GM19035 (cell line): ENCODE results near the gene GLRA1.
"Not testable (repeated sequence)": the region's sequence is repeated elsewhere in the genome, so short reads cannot be mapped to it uniquely, and the experiment has no call there.

Experiments
- ATAC-seq: cut with Tn5 transposase; IDR thresholded peaks from one replicate; pipeline ENCODE4 v1.9.1; 2021; ENCODE audit not compliant: unreplicated experiment

The GLRA1 gene

DNA sequence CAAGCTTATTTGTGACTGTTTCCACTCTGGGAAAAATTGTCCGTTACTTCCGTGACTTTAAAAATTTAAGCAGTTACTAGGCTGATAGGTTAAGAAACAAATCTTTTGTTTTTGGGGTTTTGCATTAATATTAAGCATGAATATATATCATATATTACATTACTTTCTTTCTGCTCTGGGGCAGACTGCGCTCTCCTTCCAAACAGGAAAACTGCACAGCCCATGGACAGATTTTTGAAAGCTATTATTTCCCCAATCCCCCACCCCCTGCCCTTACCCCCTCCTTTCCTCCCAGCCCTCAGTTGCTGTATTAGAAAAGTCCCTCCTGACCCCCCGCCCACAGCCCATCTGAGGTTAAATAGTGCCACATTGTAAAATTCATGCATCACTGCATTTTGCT is 102.5 kb downstream of the GLRA1 start:
- no peak for ATAC-seq

DNA sequence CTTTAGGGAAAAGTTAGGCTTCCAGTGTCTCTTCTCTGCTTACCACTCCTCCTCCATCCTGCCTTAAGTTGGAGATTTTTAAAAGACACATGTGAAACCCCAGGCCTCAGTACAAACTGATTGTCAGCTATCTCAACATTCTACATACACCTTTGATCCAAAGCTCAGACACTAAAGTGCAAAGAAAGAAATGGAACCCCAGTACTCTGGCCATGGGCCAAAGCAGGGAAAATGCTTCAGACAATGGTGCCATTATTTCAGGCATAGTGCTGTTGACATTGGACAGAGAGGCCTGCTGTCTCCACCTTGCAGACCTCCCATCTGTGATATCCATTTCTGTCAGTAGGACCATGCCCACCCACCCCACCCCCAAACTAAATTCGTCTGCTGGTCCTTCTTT is 103.7 kb downstream of the GLRA1 start:
- ATAC-seq, result no peak

DNA sequence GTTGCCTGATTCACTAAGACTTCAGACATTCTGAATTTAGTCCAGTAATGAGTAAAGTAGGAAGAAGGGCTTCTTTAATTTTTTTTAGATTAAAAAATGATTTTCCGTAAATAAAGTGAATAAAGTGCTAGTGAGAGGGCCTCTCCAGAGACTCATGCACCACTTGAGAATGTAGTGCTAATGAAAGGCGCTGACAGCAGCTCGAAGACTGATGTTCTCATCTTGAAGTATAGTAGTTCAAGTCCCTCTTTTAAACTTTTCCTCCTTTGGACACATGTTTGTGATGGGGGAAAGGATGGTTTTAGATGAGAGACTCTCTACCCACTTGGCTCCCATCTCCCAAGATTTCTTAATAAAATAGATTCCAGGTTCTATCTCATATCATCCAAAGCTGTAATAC is 104.4 kb downstream of the GLRA1 start:
- ATAC-seq, result no peak

DNA sequence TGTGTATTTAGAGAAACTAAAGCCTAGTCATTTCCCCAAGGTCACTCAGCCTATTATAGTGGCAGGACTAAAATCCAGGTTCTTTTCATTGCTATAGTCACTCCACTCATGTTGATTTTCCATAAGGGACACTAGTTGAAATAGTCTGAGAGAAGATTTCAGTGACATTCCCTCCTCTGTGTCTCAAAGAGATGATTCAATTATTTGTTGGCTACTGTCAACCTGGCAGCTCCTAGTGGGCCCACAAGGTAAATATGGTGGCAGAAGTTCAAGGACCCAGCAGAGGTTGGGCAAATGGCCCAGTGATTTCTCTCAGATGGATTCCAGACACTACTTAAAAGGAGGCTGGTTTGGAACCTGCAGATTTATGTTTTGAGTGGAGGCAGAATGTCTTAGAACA is 104.8 kb downstream of the GLRA1 start:
- ATAC-seq, result no peak

DNA sequence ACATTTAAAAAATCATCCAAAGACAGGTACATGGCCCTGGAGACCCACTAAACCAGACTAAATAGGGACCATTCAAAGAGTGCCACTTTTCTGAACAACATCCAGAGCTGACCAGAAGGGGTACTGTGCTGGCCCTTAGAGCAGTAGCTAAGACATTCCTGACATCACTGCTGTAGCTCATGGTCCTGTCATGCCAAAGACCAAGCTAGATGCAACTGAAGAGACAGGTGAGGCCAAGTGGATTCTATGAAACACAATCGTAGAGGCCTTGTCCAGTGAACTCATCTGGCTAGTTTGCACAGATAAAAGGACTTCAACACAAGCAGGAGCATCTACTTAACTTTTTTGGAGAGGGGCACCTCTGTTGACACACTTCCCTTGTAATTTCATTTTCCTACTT is 109.6 kb downstream of the GLRA1 start:
- no peak for ATAC-seq

DNA sequence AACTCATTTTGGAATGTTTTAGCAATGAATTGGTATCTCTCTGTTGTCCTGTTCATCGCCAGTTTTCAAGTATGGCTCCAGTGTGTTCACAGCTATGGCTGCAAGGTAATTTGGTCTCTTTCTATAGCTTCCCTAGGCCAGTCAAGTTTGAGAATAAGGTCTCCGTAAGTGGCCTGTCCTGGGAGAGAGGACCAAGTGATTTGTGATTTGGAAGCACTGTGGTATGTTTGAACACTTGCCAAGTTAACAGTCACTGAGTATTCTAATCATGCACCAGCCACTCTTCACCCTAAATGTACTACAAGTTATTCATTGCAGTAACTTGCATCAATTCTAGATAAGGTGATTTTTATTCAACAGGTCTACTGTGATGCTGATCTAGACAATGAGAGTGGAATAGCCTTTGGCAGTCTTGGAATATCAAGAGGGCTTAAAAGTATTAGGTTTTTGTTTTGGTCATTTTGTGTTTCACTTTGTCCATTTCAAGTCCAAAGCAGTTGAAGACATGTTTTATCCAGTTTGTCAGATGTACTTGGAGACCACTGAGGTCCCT is 111.8 kb downstream of the GLRA1 start:
- no peak for ATAC-seq

DNA sequence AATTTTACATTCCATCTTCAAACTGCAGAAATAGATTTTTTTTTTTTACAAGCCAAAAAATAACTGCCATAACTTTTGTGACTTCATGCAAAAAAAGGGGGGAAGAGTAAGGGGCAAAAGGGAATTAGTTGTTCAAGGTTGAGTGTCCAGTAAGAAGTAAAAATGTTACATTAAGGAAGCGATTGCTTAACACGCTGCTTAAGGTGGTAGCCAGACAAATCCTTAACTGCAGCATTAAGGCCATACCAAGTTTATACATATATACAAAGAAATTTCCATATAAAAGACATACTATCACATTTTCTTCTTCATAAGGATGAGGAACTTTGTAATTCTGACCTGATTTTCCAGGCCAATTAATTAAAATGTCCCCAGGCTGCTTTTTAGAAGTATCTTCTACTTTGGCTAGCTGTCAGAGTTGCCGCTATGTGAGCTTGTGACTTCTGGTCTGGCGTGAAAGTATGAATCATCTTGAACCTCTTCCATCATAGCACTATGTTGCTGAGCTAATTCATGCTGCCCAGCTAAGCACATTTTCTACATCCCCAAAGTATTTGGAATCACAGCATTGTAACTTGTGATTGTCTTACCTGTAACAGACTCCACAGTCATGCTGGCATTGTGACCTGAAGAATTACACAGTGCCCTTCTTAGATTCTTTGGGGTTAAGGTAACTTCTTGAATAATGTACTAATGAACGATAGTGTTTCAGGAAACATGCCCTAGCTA is 112.9 kb downstream of the GLRA1 start:
- ATAC-seq, result no peak

DNA sequence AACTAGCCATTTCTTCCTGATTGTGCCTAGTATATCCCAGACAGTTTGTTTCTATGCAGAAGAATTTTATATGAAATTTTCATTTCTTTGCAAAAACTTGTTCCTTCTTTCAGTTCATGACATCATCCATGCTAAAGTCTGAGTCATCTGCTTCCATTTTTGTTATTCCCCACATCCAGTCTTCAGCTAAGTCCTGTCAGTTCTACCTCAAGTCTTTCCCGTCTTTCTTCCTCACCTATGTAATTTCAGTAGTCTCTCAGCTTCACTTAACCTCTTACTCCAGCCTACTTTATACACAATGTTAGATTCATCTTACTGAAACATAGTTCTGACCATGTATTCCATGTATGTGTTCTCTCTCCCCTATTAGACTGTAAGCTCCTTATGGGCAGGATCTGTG is 113.8 kb downstream of the GLRA1 start:
- ATAC-seq, result no peak

DNA sequence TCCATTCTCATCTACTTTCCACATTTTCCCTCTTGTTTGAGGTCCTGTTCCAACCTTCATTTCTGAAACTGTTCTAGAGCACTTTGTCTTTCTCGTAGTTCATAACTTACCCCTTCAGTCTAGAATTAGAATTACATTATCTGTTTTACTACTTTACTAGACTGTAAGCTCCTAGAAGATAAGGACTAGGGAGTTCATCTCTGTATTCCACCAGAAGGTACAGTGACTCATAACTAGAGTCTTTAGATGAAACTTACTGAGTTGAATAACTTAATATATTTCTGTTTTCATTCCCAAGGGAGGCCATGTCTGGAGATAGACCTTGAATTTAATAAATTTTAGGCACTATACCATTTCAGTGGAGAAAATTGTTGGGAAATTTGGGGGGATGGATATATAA is 114.2 kb downstream of the GLRA1 start:
- no peak for ATAC-seq

DNA sequence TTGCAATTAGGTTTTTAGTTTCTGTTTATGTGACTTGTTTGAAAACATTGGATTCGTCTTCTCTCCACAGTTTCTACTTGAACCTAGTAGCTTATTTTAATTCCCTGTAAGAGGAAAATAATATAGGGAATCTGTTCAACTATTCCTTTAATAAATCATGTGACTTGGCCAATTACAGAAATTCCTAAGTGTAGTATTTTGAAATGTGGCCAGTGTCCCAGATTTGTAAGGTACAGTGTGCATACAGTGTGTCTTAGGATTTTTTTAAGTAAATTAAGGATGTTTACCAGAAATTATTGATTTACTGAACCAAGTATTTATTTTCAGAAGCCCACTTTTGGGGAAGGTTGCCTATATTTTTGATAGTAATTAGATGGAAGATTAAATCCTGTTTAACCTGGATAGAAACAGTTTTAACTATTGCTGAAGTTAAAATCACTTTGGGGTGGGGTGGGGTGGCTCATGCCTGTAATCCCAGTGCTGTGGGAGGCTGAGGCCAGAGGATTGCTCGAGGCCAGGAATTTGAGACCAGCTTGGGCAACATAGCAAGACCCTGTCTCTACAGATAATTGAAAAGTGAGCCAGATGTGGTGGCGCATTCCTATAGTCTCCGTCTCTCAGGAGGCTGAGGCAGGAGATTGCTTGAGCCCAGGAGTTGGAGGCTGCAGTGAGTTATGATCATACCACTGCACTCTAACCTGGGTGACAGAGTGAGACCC is 116.0 kb downstream of the GLRA1 start:
- no peak for ATAC-seq

DNA sequence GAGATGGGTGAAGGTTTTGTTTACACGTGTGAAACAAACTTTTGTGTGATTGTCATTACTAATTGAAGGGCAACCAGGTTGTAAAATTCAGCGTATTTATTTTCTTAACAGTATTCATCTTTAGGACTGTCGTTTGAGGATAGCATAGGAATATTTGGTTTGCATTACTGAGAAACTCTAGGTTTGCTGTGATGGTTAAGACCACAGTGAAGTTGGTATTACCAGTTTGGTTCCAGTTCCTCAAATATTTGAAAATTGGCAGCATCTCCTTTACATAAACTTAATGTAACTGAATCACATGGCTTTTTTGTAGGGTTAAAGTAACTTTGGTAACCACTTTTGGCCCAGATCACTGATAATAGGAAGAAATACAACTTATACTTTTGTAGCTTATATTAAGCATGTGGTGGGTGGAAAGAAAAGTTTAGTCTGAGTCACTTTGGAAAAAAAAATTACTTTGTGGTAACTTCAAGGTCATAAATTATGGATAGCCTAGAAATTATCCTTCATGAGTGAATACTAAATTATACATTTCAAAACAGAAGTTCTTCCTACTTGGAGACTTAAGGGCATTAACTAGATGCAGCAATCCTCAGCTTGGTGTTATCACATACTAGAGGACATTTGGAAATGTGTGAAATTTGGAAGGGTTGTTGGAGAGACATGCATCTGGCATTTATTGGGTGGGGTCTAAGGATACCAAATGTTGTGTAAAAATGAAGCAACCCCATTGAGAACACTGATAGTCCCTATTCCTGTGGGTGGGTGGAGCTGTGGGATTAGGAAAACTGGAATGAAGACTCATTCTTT is 119.0 kb downstream of the GLRA1 start:
- ATAC-seq, result no peak

DNA sequence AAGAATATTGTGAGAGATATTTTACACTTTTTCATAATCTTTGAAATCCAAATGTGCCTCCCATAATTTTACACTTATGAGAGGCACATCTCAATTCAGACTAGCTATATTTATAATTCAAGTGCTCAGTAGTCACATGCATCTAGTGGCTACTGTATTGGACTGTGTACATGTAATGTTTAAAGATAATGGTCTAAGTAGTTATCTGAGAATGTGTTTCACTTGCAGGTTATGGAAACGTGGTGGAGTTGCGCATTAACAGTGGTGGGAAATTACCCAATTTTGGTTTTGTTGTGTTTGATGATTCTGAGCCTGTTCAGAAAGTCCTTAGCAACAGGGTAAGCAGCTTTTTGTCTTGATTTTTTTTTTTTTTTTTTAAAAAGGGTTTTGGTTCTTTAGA is 124.1 kb downstream of the GLRA1 start:
- ATAC-seq, result no peak

DNA sequence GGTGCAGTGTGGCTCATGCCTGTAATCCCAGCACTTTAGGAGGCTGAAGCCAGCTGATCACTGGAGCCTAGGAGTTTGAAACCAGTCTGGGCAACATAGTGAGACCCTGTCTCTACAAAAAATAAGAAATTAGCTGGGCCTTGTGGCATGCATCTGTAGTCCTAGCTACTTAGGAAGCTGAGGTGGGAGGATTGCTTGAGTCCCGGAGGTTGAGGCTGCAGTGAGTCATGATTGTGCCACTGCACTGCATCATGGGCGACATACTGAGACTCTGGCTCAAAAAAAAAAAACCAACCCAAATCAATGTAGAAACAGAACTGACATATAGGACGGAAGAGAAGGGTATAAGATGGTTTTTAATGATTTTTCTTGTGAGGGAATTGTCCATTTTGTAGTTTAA is 125.2 kb downstream of the GLRA1 start:
- no peak for ATAC-seq

DNA sequence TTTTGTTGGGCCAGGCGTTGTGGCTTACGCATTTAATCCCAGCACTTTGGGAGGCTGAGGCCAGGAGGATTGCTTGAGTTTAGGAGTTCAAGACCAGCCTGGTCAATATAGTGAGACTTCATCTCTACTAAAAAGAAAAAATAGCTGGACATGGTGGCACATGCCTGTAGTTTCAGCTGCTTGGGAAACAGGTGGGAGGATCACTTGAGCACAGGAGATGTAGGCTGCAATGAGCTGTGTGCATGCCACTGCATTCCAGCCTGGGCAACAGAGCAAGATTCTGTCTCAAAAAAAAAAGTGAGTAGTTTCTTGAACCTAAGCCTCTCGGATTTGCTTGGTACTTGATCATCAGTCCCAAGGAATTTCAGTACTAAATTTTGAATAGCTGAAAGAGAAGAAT is 126.0 kb downstream of the GLRA1 start:
- ATAC-seq, result no peak

DNA sequence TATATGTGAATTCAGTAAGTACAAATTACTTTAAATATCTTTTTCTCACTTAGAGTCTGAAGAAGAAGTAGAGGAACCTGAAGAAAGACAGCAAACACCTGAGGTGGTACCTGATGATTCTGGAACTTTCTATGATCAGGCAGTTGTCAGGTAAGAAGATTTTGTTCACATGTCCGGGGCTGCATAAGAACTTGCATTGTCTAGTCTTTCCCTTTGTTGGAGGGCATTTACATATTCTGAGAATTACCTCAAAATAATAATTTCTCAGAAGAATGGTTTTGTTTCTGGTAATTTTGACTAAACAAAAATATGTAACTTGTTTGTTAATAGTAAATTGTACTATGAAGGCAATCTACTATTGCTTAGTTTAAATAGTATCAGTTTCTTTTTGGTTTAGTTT is 129.2 kb downstream of the GLRA1 start:
- no peak for ATAC-seq

DNA sequence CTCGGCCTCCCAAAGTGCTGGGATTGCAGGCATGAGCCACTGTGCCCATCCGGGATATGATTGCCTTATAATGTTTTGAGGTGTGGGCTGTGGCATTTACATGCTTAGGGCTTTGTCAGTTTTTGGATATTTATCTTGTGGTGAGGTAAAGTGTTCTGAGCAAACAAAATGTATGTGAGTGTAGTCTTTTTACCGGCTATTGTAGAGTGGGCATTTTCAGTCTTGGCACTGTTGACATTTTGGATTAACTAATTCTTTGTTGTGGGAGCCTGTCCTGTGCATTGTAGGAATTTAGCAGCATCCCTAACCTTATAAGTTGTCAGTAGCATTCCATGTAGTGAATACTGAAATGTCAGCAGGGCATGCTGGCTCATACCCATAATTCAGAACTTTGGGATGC is 131.3 kb downstream of the GLRA1 start:
- ATAC-seq, result no peak

DNA sequence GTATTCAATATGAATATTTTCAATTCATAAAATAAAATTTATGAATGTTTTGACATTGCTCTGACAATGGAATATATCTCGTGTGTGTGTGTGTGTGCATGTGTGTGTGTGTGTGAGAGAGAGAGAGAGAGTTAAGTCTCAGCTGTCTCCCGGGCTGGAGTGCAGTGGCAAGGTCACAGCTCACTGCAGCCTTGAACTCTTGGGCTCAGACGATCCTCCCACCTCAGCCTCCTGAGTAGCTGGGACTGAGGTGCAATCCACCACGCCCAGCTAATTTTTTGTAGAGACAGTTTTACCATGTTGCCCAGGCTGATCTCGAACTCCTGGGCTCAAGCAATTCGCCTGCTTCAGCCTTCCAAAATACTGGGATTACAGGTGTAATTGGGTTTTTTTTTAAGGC is 136.8 kb downstream of the GLRA1 start:
- no peak for ATAC-seq

DNA sequence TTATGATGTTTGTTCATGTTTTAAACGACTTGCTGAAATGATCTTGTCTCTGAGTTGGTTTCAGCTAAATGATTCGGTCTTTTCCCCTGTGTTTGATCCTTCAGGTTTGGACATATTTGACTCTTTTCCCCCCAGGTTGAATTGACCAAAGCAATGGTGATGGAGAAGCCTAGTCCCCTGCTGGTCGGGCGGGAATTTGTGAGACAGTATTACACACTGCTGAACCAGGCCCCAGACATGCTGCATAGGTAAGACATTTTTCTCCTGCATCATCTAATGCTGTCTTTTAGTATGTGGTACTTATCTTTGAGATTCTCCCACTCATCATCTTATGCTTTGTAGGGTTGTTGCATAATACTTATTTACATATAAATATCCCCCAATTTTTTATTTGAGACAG is 138.2 kb downstream of the GLRA1 start:
- ATAC-seq, result no peak

DNA sequence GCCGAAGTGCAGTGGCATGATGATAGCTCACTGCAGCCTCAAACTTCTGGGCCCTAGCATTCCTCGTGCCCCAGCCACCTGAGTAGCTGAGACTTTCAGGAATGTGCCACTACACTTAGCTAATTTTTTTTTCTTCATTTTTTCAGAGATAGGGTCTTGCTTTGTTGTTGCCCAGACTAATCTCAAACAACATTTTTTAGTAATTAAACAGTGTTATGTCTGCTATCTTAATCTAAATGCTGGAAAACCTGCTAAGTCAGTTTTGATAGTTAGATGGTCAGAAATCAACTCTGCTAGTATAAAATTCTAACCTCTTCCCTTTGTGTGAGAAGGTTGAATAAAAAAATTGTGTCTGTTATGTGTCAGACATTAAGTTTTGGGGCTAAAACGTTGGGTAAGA is 140.5 kb downstream of the GLRA1 start:
- ATAC-seq, result no peak

DNA sequence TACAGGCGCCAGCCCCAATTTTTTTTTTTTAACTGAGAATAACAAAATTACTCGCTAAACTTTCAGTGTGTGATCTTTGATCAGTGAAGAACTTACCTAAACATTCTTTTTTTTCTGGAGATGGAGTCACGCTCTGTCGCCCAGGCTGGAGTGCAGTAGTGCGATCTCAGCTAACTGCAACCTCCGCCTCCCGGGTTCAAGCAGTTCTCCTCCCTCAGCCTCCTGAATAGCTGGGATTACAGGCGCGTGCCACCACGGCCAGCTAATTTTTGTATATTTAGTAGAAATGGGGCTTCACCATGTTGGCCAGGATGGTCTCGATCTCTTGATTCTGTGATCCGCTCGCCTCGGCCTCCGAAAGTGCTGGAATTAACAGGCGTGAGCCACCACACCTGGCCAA is 141.0 kb downstream of the GLRA1 start:
- not testable (repeated sequence) for ATAC-seq

DNA sequence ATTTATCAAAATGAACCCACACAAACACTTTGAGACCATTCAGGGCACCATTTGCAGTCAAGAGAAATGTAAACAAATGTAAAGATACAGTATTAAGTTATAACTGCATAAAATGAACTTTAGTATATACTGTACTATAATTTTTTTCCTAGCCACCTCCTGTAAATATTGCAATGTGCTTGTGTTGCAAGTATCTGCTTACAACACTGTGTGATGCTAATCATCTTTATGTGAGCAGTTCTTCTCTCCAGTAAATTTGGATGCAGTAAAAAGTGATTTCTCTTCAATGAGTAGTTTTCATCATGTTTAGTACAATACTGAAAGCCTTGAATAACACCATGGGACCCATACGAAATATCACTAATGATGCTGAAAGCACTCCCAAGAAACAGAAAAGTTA is 143.4 kb downstream of the GLRA1 start:
- ATAC-seq, result no peak

DNA sequence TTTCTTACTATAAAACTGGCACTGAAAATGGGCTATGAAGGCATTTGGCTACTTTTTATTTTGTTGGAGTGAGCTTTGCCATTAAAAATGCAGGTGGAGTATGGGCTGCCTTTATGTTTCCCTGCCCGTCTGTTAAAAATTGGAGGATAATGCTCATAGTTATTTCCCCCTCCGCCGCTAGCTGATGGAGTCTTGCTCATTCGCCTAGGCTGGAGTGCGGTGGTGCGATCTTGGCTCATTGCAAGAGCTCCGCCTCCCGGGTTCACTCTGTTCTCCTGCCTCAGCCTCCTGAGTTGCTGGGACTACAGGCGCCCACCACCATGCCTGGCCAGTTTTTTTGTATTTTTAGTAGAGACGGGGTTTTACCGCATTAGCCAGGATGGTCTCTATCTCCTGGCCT is 144.3 kb downstream of the GLRA1 start:
- no peak for ATAC-seq
